DND-41 (cell line): Measurements from ENCODE around the gene TRPC4.

Experiments
- ATAC-seq: fragments of 200-7000 bp; cut with Tn5 transposase; 3 replicates; pipeline ENCODE4 v1.9.1; 2021; ENCODE audit warnings: low read depth; ENCODE audit not compliant: insufficient read depth
- DNase-seq: peaks from one replicate; pipeline ENCODE4 v3.0.0-alpha.2; 2020
- H2AFZ ChIP-seq: 2 replicates; pipeline ENCODE4 v1.6.0; 2012; ENCODE audit warnings: low read depth, low read length
- H3K27ac ChIP-seq: 2 replicates; pipeline ENCODE4 v1.5.1; 2012; ENCODE audit warnings: low read length, inconsistent platforms
- H3K27me3 ChIP-seq: fragments of 200-600 bp; sonication (generic); 2 replicates; pipeline ENCODE4 v1.6.0; 2012; ENCODE audit warnings: low read length, mild to moderate bottlenecking, inconsistent platforms; ENCODE audit not compliant: insufficient read depth, poor library complexity
- H3K36me3 ChIP-seq: 2 replicates; pipeline ENCODE4 v1.5.1; 2012; ENCODE audit warnings: low read length, inconsistent platforms; ENCODE audit not compliant: insufficient read depth
- H3K4me1 ChIP-seq: 2 replicates; pipeline ENCODE4 v1.5.1; 2012; ENCODE audit warnings: mild to moderate bottlenecking, low read length; ENCODE audit not compliant: insufficient read depth
- H3K4me2 ChIP-seq: 2 replicates; pipeline ENCODE4 v1.6.0; 2012; ENCODE audit warnings: mild to moderate bottlenecking, moderate library complexity, low read length, inconsistent platforms; ENCODE audit not compliant: insufficient read depth
- H3K4me3 ChIP-seq, 2 experiments: fragments of 200-600 bp in 1 of 2; shearing (Covaris generic) in 1 of 2; 2 replicates each; pipeline ENCODE4 v1.5.1; 2012 to 2016; ENCODE audit warnings: inconsistent platforms in 2 of 2, low read length in 2 of 2, mild to moderate bottlenecking in 2 of 2, low read depth in 1 of 2, moderate library complexity in 1 of 2
- H3K79me2 ChIP-seq: 2 replicates; pipeline ENCODE4 v1.6.0; 2012; ENCODE audit warnings: low read length, inconsistent platforms; ENCODE audit not compliant: insufficient read depth
- H3K9ac ChIP-seq: 2 replicates; pipeline ENCODE4 v1.6.0; 2012; ENCODE audit warnings: low read depth, mild to moderate bottlenecking, inconsistent platforms, low read length, moderate library complexity
- H3K9me3 ChIP-seq: 2 replicates; pipeline ENCODE4 v1.5.1; 2012; ENCODE audit warnings: low read length, moderate library complexity, mild to moderate bottlenecking, inconsistent platforms; ENCODE audit not compliant: insufficient read depth, severe bottlenecking
- H4K20me1 ChIP-seq: 2 replicates; pipeline ENCODE4 v1.6.0; 2012; ENCODE audit warnings: low read length; ENCODE audit not compliant: insufficient read depth
- CTCF ChIP-seq: IDR thresholded peaks from 2 replicates; pipeline ENCODE4 v1.5.1; 2012; ENCODE audit warnings: borderline replicate concordance, low read length, moderate library complexity, mild to moderate bottlenecking; ENCODE audit not compliant: poor library complexity, severe bottlenecking; ENCODE audit errors: extremely low read depth
- EZH2 ChIP-seq: IDR thresholded peaks from 3 replicates; pipeline ENCODE4 v1.6.1; 2012; ENCODE audit warnings: borderline replicate concordance, low read depth, mild to moderate bottlenecking, moderate library complexity, low read length, inconsistent platforms; ENCODE audit not compliant: severe bottlenecking

The TRPC4 gene

GRCh38 chr13:37666036-37666435, 203.5 kb downstream of the TRPC4 start:
- Histone ChIP-seq H4K20me1 (no peaks in the 10 kb centered on the region), H3K4me2 (no peak overlapping the region), H2AFZ (no peak overlapping the region), H3K36me3 (no peaks in the 10 kb centered on the region), H3K4me1 (no peaks in the 10 kb centered on the region), H3K4me3 (no peak overlapping the region), H3K9ac (no peak overlapping the region), H3K79me2 (no peaks in the 10 kb centered on the region), H3K27ac (no peak overlapping the region), H3K27me3 (no peaks in the 10 kb centered on the region), H3K9me3 (no peaks in the 10 kb centered on the region)
- ATAC-seq (no peak), DNase-seq (no peak)
- TF ChIP-seq CTCF: no peak
- no peak for TF ChIP-seq EZH2

DNA sequence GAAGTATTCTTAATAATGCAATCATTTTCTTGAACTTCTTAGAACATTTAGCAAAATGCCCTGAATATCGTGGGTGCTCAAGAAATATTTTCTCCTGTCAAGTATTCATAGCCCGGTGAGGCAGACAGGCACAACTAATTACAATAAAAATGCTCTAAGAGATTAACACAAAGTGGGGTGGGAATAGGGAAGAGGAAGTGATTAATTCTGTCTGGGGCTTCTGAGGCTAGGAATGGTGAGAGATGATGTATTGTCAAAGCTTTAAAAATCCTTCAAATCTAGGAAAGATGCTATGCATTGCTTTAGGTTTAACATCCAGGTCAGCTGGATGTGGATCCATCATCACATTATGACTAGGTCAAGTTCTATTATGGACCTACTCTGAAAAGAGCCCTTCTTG, 204.2 kb downstream of the TRPC4 start:
- H3K27me3 ChIP-seq: no peaks in the 10 kb centered on the region
- no peaks in the 10 kb centered on the region for H3K4me1 ChIP-seq
- H2AFZ ChIP-seq: no peak overlapping the region
- no peak for TF ChIP-seq EZH2
- TF ChIP-seq CTCF: no peak
- H3K27ac ChIP-seq: no peak overlapping the region
- no peak overlapping the region for H3K4me3 ChIP-seq
- H4K20me1 ChIP-seq: no peaks in the 10 kb centered on the region
- no peaks in the 10 kb centered on the region for H3K79me2 ChIP-seq
- H3K36me3 ChIP-seq: no peaks in the 10 kb centered on the region
- no peak for ATAC-seq
- no peak overlapping the region for H3K4me2 ChIP-seq
- H3K9ac ChIP-seq: no peak overlapping the region
- no peak for DNase-seq
- H3K9me3 ChIP-seq: no peaks in the 10 kb centered on the region

DNA sequence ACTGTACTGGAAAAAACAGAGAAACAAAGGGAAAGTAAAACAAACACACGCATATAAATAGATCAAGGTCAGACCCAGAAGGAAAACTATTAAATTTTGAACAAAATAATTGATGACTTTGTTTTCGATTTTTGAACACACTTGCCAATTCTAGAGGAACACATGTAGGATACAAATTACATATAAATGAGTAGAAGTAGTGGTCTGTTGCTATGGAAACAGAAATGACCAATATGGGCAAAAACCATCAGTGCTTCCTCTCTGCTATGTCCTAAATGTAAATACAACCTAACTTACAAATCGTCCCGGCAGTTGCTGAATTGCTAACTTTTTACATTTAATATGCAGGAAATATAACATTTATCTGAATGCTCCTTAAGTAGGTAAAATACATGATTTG, 205.8 kb downstream of the TRPC4 start:
- no peaks in the 10 kb centered on the region for H4K20me1 ChIP-seq
- no peak overlapping the region for H3K9ac ChIP-seq
- ATAC-seq: no peak
- H3K27me3 ChIP-seq: no peaks in the 10 kb centered on the region
- no peaks in the 10 kb centered on the region for H3K79me2 ChIP-seq
- H3K27ac ChIP-seq: no peak overlapping the region
- H2AFZ ChIP-seq: no peak overlapping the region
- no peaks in the 10 kb centered on the region for H3K4me1 ChIP-seq
- no peak for DNase-seq
- H3K4me3 ChIP-seq: no peak overlapping the region
- no peak overlapping the region for H3K4me2 ChIP-seq
- no peaks in the 10 kb centered on the region for H3K36me3 ChIP-seq
- no peak for TF ChIP-seq CTCF
- TF ChIP-seq EZH2: no peak
- no peaks in the 10 kb centered on the region for H3K9me3 ChIP-seq

DNA sequence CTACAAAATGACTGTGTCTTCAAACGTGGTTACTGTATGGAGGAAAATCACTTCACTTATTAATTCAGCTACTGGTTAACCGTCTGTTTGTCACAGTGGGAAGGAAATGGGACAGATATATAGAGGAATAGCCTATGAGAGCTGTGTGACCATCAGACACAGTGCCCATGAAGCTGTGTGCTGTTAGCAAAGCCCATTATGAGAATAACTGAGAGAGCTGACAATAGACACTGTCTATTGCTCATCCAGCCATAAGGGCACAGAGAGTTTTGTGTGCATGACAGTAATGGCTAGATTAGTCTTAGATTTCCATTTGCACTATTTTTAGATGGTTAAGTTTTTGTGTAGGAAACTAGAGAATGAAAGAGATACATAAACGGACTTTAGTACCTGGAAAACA, 206.9 kb downstream of the TRPC4 start:
- Histone ChIP-seq H3K79me2 (no peaks in the 10 kb centered on the region), H3K27ac (no peak overlapping the region), H3K36me3 (no peaks in the 10 kb centered on the region), H3K27me3 (no peaks in the 10 kb centered on the region), H3K9me3 (no peaks in the 10 kb centered on the region), H3K4me1 (no peaks in the 10 kb centered on the region), H3K4me3 (no peak overlapping the region), H4K20me1 (no peaks in the 10 kb centered on the region), H2AFZ (no peak overlapping the region), H3K4me2 (no peak overlapping the region), H3K9ac (no peak overlapping the region)
- TF ChIP-seq EZH2 (no peak), CTCF (no peak)
- no peak for ATAC-seq
- DNase-seq: no peak
